CD4-positive, alpha-beta T cell treated with Interferon alpha-2 for 1 hour (primary cell): ENCODE data around the gene ISG20L2.
A peak's percentile ranks its signal among the peaks of the same experiment; 100 is the strongest.
"Not testable (repeated sequence)": the region's sequence is repeated elsewhere in the genome, so short reads cannot be mapped to it uniquely, and the experiment has no call there.

Experiments used
- DNase-seq, 2 donors: peaks; one replicate each; pipeline ENCODE4 v3.0.0-alpha.2; 2020 to 2022

ISG20L2 gene, protein sequence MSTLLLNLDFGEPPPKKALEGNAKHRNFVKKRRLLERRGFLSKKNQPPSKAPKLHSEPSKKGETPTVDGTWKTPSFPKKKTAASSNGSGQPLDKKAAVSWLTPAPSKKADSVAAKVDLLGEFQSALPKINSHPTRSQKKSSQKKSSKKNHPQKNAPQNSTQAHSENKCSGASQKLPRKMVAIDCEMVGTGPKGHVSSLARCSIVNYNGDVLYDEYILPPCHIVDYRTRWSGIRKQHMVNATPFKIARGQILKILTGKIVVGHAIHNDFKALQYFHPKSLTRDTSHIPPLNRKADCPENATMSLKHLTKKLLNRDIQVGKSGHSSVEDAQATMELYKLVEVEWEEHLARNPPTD

GRCh38 chr1:156728599-156729462 lies at the start of gene ISG20L2:
Gene ISG20L2 (minus strand): TSS chr1:156728766. CDS start chr1:156727652, 1,114 bp downstream.
- peak; percentile 97 for DNase-seq

DNA sequence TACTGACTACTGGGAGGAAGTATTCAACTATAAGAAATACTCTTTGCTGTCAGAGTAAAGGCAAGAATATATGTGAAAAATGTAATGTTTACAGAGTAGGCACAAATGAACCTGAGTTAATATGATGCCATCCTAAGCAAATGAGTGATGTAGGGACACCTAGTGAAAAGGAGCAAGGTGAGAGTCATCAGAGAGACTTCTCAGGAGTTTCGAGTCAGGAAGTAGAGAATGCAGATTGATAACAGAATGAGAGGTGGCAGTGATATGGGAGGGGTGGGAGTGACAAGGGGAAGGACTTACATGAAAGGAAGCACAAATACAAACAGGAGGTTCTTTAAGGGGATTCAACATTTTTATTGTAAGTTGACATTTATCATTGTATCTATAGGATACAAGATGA lies 49.0 kb upstream of the ISG20L2 start:
- no peak for DNase-seq

DNA sequence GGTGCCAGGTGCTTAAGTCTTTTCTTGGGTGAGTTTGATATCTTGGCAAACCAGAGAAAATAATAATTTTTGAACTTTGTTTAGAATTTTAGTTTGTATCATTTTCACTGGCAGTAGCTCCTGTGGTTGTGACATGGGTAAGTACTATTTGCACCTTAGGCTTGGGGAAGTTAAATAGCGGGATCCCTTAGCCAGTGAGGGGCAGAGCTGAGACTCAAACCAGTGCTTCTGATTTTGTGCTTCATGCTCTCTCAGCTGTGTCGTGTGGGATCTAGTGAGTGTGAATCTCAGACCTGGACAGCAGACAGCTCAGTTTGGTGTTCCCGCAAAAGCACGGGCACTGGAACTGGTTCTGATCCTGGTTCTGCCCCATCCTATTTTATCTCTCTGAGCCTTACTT lies 48.4 kb upstream of the ISG20L2 start:
- DNase-seq = no peak

- DNase-seq = no peak
Measured at GRCh38 chr1:156775799-156776198, 47.2 kb upstream of the ISG20L2 start.

GRCh38 chr1:156773607-156774006 lies 45.0 kb upstream of the ISG20L2 start:
- no peak for DNase-seq

DNA sequence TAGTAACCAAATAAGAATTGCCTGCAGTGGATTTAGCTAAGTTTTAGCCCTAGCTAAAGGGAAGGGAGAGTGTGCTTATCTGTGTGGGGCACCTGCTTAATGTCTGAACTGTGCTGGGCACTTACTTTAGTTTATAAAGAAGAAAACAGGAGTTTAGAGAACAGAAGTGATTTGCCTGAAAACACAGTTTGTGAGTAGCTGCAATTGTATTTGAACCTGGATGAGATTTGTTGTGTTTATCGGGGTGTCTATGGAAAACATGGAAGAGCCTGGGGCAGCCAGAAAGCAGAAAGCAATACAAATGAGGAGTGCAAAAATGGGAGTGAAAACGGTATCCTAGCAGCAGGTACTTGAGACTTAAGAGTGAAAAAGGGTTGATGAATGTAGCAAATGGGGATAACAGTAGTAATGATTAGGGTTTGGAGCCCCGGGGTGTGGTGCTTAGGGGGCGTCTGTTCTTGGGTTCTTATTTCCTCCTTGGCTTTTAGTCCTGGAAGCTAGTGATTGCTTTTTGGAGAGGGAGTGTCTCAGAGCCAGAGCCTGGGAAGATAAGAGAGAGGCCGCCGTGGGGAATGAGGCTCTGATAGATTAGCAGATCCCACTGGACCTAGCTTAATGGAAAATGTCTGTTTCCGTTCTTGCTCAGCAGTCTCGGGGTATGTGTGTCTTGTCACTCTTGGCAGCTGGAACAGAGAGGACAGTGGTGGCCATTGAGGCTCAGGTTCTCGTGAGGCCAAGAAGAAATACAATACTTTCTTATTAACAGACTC lies 44.3 kb upstream of the ISG20L2 start:
- no peak for DNase-seq

DNA sequence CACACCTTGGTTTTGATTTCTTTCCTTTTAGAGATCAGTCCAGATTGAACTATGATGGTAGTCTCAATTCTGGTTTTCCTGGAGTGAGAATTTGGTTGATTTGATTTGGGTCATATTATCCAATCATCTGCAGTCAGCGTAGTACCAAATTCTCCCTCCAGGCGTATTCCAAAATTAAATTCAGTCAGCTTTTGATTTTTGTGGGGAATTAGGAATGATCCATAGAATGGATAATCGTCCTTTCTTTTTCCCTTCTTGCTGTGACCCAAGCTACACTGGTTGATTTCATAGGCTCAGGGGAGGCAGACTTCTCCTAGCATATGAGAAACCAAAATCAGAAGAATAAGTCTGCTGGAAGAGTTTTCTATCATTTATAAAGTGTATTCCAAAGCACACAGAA lies 43.7 kb upstream of the ISG20L2 start:
- no peak for DNase-seq

DNA sequence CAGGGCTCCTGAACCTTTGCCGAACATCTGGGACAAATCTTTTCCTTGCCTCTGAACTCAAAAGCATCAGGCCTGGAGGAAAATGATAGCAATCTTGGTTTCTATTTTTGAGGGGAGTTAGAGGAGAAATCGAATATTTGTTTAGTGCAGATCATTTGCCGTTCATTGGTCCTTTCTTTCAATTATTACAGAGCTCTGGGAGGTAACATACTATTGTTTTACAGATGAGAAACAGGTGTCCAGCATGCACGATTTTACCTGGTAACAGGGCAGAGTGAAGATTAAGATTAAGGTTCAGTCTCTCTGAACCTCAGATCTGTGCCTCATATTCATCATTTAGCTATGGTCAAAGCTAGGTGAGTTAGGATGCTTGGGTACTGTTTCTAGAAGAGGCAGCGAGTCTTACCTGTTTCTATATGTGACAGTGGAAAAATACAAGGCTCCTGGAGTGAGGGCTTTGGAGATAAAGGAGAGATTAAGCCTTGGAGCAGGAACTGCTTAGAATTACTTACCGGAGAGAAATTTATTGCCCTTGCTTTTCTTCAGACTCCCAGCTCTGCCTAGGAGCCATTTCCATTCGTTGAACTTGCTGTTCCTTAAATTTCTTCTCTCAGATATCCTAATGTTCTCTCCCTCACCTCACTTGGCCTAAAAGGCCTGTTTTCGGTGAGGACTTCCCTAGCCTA lies 40.2 kb upstream of the ISG20L2 start:
- no peak for DNase-seq

DNA sequence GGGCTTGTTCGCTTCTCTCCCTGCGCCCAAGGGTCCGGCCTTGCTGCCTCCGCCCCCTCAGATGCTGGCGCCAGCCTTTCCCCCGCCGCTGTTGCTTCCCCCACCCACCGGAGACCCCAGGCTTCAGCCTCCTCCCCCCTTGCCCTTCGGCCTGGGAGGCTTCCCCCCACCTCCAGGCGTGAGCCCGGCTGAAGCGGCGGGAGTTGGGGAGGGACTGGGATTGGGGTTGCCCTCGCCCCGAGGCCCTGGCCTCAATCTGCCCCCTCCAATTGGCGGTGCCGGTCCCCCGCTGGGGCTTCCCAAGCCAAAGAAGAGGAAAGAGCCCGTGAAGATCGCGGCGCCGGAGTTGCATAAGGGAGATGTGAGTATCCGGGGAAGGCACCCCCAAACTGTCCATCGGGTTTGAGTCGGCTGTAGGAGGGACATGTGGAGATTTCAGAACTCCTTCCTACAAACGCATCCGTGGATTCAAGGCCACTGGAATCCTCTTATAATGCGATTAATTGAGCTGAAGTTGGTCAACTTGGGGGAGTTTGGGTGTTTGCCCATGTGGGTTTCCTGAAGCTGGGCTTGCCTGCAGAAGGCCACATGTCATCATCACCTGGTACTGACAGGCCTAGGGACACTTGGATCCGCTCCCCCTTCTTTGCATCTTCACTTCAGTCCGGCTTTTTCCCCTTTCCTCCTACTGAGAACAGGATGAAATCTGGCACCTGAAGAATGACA lies 39.5 kb upstream of the ISG20L2 start:
- peak in 1 of 2 donors; percentile 36 for DNase-seq

DNA sequence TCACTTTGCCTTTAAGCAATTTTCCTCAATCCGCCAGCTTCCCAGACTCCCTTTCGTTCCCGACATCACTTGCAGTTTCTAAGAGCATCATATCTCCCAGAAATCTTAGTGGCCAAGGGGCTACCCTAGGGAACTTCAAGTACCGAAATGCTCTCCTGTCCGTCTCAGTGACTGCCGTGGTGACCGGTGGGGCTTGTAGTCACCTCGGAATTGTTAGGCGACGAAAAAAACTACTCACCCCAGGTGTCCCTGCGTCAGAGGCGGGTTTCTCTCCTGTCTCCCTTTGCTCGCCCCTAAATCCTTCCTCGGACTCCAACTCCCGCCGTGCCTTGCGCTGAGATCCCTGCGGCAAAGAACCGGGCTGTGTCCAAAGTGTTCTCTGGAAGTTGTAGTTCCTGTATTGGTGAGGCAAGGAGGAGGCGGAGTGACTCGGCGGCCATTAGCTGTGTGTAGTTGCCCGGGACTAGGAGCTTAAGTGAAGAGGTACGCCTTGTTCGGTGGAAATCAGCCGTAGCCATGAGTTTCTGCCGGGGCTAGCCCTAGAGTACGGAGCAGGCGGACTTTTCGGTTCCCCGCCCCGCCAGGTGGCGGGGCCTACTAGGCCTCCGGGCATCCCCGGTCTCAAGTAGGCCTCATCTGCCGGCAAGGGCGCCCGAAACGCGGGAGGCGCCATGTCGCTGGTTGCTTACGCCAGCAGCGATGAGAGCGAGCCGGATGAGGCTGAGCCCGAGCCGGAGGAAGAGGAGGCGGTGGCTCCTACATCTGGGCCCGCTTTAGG lies 38.7 kb upstream of the ISG20L2 start, which contains the start of gene PRCC:
PRCC (plus strand) TSS at position 435 of the 778 bp plus-strand sequence; CDS start at position 672, 237 bp downstream.
- DNase-seq = peak; percentile 99 to 100

- DNase-seq = no peak
Measured at GRCh38 chr1:156766298-156767100, 37.9 kb upstream of the ISG20L2 start.

DNA sequence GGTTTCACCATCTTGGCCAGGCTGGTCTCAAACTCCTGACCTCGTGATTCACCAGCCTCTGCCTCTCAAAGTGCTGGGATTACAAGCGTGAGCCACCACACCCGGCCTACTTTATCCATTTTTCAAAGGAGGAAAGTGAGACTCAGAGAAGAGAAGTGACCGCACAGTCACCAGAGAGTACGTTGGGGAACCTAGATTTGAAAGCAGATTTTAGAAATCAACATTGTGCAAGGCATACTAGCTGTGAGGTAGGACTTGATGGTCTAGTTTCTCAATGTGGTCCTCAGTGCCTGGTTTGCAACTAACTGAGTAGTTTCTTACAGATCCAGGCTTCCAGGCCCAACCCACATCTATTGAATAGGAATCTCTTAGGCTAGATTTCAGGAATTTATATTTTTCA lies 37.1 kb upstream of the ISG20L2 start:
- DNase-seq = no peak

- not testable (repeated sequence) for DNase-seq
Measured at GRCh38 chr1:156765136-156765535, 36.6 kb upstream of the ISG20L2 start.

GRCh38 chr1:156760796-156761104 lies 32.2 kb upstream of the ISG20L2 start:
- DNase-seq = no peak

DNA sequence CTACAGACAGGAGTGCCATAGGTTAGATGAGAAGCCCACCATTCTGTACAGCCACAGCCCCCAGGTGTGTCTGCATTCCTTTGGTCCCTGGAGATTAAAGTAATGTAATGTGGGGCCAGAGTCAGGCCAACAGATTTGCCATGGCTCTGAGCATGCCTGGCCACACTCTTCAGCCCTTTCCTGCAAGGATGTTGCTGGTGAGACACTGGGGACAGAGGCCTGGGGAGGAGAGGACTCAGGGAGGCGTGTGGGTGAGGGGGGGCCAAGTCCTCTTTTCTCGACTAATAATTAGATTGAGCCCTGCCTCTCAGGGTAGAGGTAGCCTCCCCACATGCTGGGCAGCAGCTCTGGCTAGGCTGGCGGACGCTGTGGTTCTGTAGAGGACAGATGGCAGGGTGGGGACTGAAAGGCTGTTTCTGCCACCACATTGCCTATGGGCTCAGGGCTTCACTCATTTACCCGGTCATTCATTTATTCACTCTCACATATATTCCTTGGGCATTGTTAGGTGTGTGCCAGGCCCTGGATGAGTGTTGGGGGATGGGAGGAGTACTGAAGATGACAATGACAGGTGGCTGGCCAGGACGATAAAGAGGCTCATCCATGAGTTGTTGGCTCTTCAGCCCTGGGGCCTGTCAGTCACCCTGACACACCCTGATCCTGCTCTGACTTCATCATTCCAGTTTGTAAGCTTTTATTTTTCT lies 31.7 kb upstream of the ISG20L2 start:
- no peak for DNase-seq

DNA sequence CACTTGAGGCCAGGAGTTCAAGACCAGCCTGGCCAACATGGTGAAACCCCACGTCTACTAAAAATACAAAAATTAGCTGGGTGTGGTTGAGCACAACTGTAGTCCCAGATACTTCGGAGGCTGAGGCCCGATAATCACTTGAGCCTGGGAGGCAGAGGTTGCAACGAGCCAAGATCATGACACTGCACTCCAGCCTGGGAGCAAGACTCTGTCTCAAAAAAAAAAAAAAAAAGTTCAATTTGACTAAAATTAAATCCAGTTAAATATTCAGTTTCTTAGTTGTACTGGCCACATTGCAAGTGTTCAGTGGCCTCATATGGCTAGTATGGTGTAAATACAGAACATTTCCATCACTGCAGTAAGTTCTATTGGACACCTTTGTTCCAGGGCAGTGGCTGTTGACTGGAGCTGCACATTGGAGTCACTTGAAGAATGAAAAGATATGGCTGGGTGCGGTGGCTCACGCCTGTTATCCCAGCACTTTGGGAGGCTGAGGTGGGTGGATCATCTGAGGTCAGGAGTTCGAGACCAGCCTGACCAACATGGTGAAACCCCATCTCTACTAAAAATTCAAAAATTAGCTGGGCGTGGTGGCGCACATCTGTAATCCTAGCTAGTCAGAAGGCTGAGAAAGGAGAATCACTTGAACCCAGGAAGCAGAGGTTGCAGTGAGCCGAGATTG lies 29.1 kb upstream of the ISG20L2 start:
- not testable (repeated sequence) for DNase-seq

- no peak for DNase-seq
Measured at GRCh38 chr1:156756355-156756754, 27.8 kb upstream of the ISG20L2 start.

- no peak for DNase-seq
Measured at GRCh38 chr1:156755527-156755950, 27.0 kb upstream of the ISG20L2 start.

DNA sequence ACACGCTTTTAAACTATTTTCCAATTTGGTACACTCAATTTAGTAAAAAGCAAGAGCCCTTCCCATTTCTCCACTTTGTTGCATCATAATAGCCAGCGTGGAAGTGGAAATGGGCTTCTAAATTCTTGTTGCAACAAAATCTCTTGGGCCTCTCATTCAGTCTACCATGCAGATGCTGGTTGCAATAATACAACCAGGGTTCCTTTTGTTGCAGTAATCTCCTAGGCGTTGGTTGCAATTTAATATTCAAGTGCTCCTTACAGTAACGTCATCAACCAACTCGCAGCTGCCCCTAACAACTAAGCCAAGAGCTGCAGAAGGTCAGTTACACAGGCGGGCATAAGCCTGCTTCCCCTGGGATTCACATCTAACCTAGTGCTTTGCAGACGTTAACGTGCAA lies 25.7 kb upstream of the ISG20L2 start:
- no peak for DNase-seq
